ENCODE data around the gene CDC5L. TPM values are rescaled to one million over a fixed set of nuclear protein-coding genes. Genes with fewer than 3 reads are reported as not detected.

Gene CDC5L
- total and polyA plus RNA-seq, 2 experiments from 2014 or later: 27.0 to 32.5 TPM

- H3K4me2 ChIP-seq: no peak overlapping the region
- no peaks in the 10 kb centered on the region for H3F3A ChIP-seq (replicated peaks; ENCODE audit: low read depth)
- no peaks in the 10 kb centered on the region for H3K79me2 ChIP-seq (replicated peaks; ENCODE audit: insufficient read depth)
- no peaks in the 10 kb centered on the region for H4K20me1 ChIP-seq (replicated peaks; ENCODE audit: insufficient read depth)
- no peaks in the 10 kb centered on the region for H3K9me2 ChIP-seq (ENCODE audit: insufficient read depth)
- H3K27ac ChIP-seq (ENCODE audit: low read depth): no peak overlapping the region
- no peaks in the 10 kb centered on the region for H3K36me3 Mint-ChIP-seq (ENCODE audit: low read depth)
- no peak overlapping the region for H3K27ac Mint-ChIP-seq
- H3K4me1 Mint-ChIP-seq: peaks cover 25% of the 10 kb centered on the region
- no peak overlapping the region for H3K4me3 ChIP-seq
- peaks cover 18% of the 10 kb centered on the region; the same call in 1 of the 2 replicates for H3K4me1 ChIP-seq (ENCODE audit: insufficient read depth)
- H2AFZ ChIP-seq: no peak overlapping the region
- no peak overlapping the region for H3K4me3 Mint-ChIP-seq
- TF ChIP-seq REST (IDR thresholded peaks at IDR 0.05; ENCODE audit: unreplicated experiment): no peak
- TF ChIP-seq CREB1 (CRISPR knock-in tag; IDR thresholded peaks at IDR 0.05; ENCODE audit: low read depth): no peak
- TF ChIP-seq ZNF331 (CRISPR knock-in tag; IDR thresholded peaks at IDR 0.05; ENCODE audit: low read depth): no peak
- no peak for TF ChIP-seq ZNF462 (CRISPR knock-in tag; IDR thresholded peaks at IDR 0.05)
- TF ChIP-seq NANOG (IDR thresholded peaks at IDR 0.05; ENCODE audit: borderline replicate concordance): no peak
- TF ChIP-seq POLR2AphosphoS5 (IDR thresholded peaks at IDR 0.05; ENCODE audit: low read depth): no peak
- TF ChIP-seq JUNB (IDR thresholded peaks at IDR 0.05; ENCODE audit: unreplicated experiment): no peak
- TF ChIP-seq STAT1 (IDR thresholded peaks at IDR 0.05; ENCODE audit: unreplicated experiment): no peak
- TF ChIP-seq CTCF (conservative IDR thresholded peaks at IDR 0.05; ENCODE audit: low read depth in 2 of 2): no peak
- TF ChIP-seq ZNF114 (CRISPR knock-in tag; IDR thresholded peaks at IDR 0.05): no peak
- no peak for TF ChIP-seq ETS1 (IDR thresholded peaks at IDR 0.05)
- no peak for TF ChIP-seq EZH2 (IDR thresholded peaks at IDR 0.05; ENCODE audit: low read depth, unreplicated experiment)
- TF ChIP-seq EZH2phosphoT487 (IDR thresholded peaks at IDR 0.05; ENCODE audit: unreplicated experiment): no peak
- DNase-seq (ENCODE audit: low spot score): no peak
- no peaks in the 10 kb centered on the region for H3K36me3 ChIP-seq (ENCODE audit: insufficient read depth)
- no peak for ATAC-seq
- H3K27me3 Mint-ChIP-seq (ENCODE audit: insufficient read depth, low read depth, poor library complexity): peaks cover 10% of the 10 kb centered on the region
- peaks cover 23% of the 10 kb centered on the region for H3K27me3 ChIP-seq (ENCODE audit: insufficient read depth)
- H3K9me3 Mint-ChIP-seq: no peaks in the 10 kb centered on the region
Measured at GRCh38 chr6:44339763-44340625, 47.5 kb upstream of the CDC5L start.

Measured in GM23338 (cell line).